PC-3 (cell line): Measurements from ENCODE around the gene STRN4. TPM values are rescaled to one million over a fixed set of nuclear protein-coding genes. Genes with fewer than 3 reads are reported as not detected.

Experiments used
- ATAC-seq: fragments of 200-7000 bp; cut with Tn5 transposase; 2 replicates; pipeline ENCODE4 v1.9.1; 2020; ENCODE audit warnings: mild to moderate bottlenecking, moderate library complexity
- BruUV-seq: library from RNA; stranded (reverse); fragments of 400-500 nt; replicated peaks from 2 replicates; lab custom pipeline; 2021; lab: Mats Ljungman, UMichigan
- CTCF ChIA-PET: fragments of 300-600 bp; sonication (Branson Sonifier 250); formaldehyde crosslinking; loops from one replicate; lab custom pipeline; 2022; ENCODE audit warnings: antibody characterized with exemption; lab: Charles Lee
- POLR2A ChIA-PET: fragments of 300-600 bp; sonication (Branson Sonifier 250); formaldehyde crosslinking; loops from one replicate; lab custom pipeline; 2022; ENCODE audit warnings: antibody characterized with exemption; ENCODE audit not compliant: unreplicated experiment; lab: Charles Lee
- DNase-seq: peaks from one replicate; pipeline ENCODE4 v3.0.0-alpha.2; 2015
- H2AFZ ChIP-seq: fragments of 300-600 bp; sonication (generic); 2 replicates; pipeline ENCODE4 v1.6.0; 2016; ENCODE audit warnings: antibody characterized with exemption, low read length
- H3F3A ChIP-seq: fragments of 300-600 bp; sonication (generic); one replicate; pipeline ENCODE4 v1.6.0; 2017; ENCODE audit warnings: antibody characterized with exemption, low read length, control low read depth, mild to moderate bottlenecking; ENCODE audit not compliant: unreplicated experiment
- H3K27ac ChIP-seq: fragments of 300-600 bp; sonication (generic); 2 replicates; pipeline ENCODE4 v1.5.1; 2016; ENCODE audit warnings: mild to moderate bottlenecking, low read length
- H3K27me3 ChIP-seq: fragments of 300-600 bp; sonication (generic); 2 replicates; pipeline ENCODE4 v1.6.1; 2016; ENCODE audit warnings: low read length, mixed read lengths
- H3K36me3 ChIP-seq: fragments of 300-600 bp; sonication (generic); 2 replicates; pipeline ENCODE4 v1.6.1; 2016; ENCODE audit warnings: low read depth, mixed run types, low read length, mixed read lengths
- H3K4me1 ChIP-seq: fragments of 300-600 bp; sonication (generic); 2 replicates; pipeline ENCODE4 v1.5.1; 2016; ENCODE audit warnings: low read length; ENCODE audit not compliant: insufficient read depth
- H3K4me2 ChIP-seq: fragments of 300-600 bp; sonication (generic); 2 replicates; pipeline ENCODE4 v1.6.0; 2016; ENCODE audit warnings: low read length
- H3K4me3 ChIP-seq: fragments of 300-600 bp; sonication (generic); 2 replicates; pipeline ENCODE4 v1.5.1; 2016; ENCODE audit warnings: mild to moderate bottlenecking, low read length, mixed read lengths
- H3K79me2 ChIP-seq: fragments of 300-600 bp; sonication (generic); 2 replicates; pipeline ENCODE4 v1.6.1; 2017; ENCODE audit warnings: low read length, mixed read lengths
- H3K9ac ChIP-seq: fragments of 300-600 bp; sonication (generic); 2 replicates; pipeline ENCODE4 v1.6.0; 2016; ENCODE audit warnings: mild to moderate bottlenecking, low read length
- H3K9me2 ChIP-seq: fragments of 300-600 bp; sonication (generic); replicated peaks from 2 replicates; pipeline ENCODE4 v1.6.1; 2016; ENCODE audit warnings: mixed run types, low read length, mixed read lengths
- H3K9me3 ChIP-seq: fragments of 300-600 bp; sonication (generic); 2 replicates; pipeline ENCODE4 v1.6.1; 2016; ENCODE audit warnings: low read length, mixed read lengths
- H4K20me1 ChIP-seq: fragments of 300-600 bp; sonication (generic); 2 replicates; pipeline ENCODE4 v1.6.1; 2016; ENCODE audit warnings: low read length, mixed read lengths
- EZH2 ChIP-seq: fragments of 300-600 bp; sonication (generic); IDR thresholded peaks from one replicate; pipeline ENCODE4 v1.6.1; 2017; ENCODE audit warnings: antibody characterized with exemption, mild to moderate bottlenecking, low read length; ENCODE audit not compliant: unreplicated experiment
- EZH2phosphoT487 ChIP-seq: fragments of 300-600 bp; sonication (generic); IDR thresholded peaks from 2 replicates; pipeline ENCODE4 v1.6.1; 2018; ENCODE audit warnings: mild to moderate bottlenecking, antibody characterized with exemption, low read length, borderline replicate concordance
- intact Hi-C: fragments of 100-400 bp; cut with micrococcal nuclease; formaldehyde crosslinking; loops from 2 replicates; pipeline ENCODE4 v1.9.0; 2023
- total RNA-seq: library from RNA; depleted of rRNA; stranded (reverse); fragments of >200 nt; gene quantifications from 2 replicates; pipeline ENCODE4 v1.2.3, GENCODE V29; 2014
- TF ChIP-seq, protein P1 (sequence below): fragments of 300-600 bp; sonication (generic); conservative IDR thresholded peaks from 2 replicates; pipeline ENCODE4 v1.5.1; 2017; ENCODE audit warnings: antibody characterized with exemption, low read depth, mild to moderate bottlenecking, low read length

The STRN4 gene
- total RNA-seq, 1 experiment from 2014 or later, result 62.7 TPM

DNA sequence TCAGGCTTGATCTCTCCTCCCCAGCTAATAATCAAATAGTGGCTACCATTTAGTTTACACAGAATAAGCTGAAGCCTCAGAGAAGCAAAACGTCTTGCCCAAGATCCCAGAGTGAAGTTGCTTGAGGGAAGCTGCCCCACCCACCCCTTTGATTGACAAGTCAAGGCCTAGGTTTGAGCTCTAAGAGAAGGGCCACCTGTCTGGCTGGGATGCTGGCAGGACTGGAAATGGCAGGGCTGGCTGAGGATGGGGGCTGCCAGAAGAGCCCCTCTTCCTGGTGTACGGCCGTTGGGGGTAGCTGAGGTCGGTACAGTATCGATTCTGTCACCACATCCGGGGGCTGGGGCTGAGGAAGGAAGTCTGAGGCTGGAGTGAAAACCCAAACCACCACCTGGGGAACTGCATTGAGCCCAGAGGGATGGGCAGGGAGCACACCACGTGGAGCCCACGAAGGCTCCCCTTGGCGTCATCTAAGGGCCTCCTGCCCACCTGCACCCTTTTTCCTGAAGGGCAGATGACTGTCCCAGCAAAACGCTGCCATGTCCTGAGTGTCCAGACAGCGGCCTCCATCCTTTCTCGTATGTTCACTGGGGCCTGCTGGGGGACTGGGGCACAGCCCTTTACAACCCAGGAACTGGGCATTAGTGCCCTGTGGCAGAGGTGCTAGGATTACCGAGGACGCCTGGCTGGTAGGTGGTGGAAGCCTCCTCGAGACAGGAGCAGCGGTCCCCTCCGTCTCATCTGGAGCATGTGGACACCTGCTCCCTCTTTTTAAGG lies 27.9 kb downstream of the STRN4 start:
- Histone ChIP-seq H3K4me2 (no peak overlapping the region), H3K9me3 (no peaks in the 10 kb centered on the region), H3K27ac (no peak overlapping the region), H3K4me1 (no peaks in the 10 kb centered on the region; the same call in 1 of the 2 replicates), H3K79me2 (peaks cover 24% of the 10 kb centered on the region), H4K20me1 (no peaks in the 10 kb centered on the region), H3K4me3 (no peak overlapping the region), H3K9ac (no peak overlapping the region), H3K36me3 (peaks cover 10% of the 10 kb centered on the region; the same call in 1 of the 2 replicates), H2AFZ (no peak overlapping the region), H3K27me3 (no peaks in the 10 kb centered on the region), H3K9me2 (no peaks in the 10 kb centered on the region), H3F3A (no peaks in the 10 kb centered on the region)
- no peak for TF ChIP-seq EZH2
- TF ChIP-seq, protein P1, sequence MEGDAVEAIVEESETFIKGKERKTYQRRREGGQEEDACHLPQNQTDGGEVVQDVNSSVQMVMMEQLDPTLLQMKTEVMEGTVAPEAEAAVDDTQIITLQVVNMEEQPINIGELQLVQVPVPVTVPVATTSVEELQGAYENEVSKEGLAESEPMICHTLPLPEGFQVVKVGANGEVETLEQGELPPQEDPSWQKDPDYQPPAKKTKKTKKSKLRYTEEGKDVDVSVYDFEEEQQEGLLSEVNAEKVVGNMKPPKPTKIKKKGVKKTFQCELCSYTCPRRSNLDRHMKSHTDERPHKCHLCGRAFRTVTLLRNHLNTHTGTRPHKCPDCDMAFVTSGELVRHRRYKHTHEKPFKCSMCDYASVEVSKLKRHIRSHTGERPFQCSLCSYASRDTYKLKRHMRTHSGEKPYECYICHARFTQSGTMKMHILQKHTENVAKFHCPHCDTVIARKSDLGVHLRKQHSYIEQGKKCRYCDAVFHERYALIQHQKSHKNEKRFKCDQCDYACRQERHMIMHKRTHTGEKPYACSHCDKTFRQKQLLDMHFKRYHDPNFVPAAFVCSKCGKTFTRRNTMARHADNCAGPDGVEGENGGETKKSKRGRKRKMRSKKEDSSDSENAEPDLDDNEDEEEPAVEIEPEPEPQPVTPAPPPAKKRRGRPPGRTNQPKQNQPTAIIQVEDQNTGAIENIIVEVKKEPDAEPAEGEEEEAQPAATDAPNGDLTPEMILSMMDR, result no peak
- no peak for TF ChIP-seq EZH2phosphoT487
- POLR2A ChIA-PET, result interaction anchor here (0.5 kb wide), 1 partner anchor 14 kb away, joined by 4 read pairs; no protein-coding TSS in a partner anchor
- CTCF ChIA-PET, result no interaction called here
- DNase-seq (no peak), ATAC-seq (no peak)
- BruUV-seq, result no TSS peak
- intact Hi-C loops, result no loop called here

DNA sequence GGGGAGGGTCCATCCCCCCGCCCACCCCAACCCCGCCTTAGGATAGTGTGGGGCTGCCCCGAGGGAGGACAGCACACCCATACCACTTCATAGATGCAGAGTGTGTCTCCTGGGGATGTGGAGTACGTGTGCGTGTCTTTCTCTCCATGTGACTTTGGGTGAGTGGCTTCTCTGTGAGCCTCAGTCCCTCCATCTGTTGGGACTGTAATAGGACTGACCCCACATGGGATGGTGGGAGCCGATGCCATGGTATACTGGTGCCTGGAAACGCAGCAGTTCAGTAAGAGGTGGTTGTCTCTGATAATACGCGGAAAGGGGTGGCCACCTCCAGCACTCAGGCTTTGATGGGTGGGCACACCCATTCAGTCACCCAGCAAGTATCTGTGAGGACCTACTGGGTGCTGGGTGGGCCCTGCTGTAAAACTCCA lies 28.5 kb downstream of the STRN4 start:
- H3K36me3 ChIP-seq, result peaks cover 7% of the 10 kb centered on the region; the same call in 1 of the 2 replicates
- H3F3A ChIP-seq, result no peaks in the 10 kb centered on the region
- peaks cover 24% of the 10 kb centered on the region for H3K79me2 ChIP-seq
- BruUV-seq, result no TSS peak
- H2AFZ ChIP-seq, result no peak overlapping the region
- no peaks in the 10 kb centered on the region for H3K9me3 ChIP-seq
- DNase-seq (no peak), ATAC-seq (no peak)
- H3K4me1 ChIP-seq, result no peaks in the 10 kb centered on the region; the same call in 1 of the 2 replicates
- no peaks in the 10 kb centered on the region for H3K27me3 ChIP-seq
- H3K27ac ChIP-seq, result no peak overlapping the region
- TF ChIP-seq EZH2phosphoT487 (no peak), EZH2 (no peak)
- TF ChIP-seq, protein P1, result no peak
- CTCF ChIA-PET, result no interaction called here
- no peaks in the 10 kb centered on the region for H4K20me1 ChIP-seq
- intact Hi-C loops, result loop anchor here (2.0 kb wide), 1 partner anchor 13 kb away; no protein-coding TSS in a partner anchor
- no peak overlapping the region for H3K9ac ChIP-seq
- H3K4me2 ChIP-seq, result peak overlapping the region; percentile 98; the same call in 1 of the 2 replicates
- no peaks in the 10 kb centered on the region for H3K9me2 ChIP-seq
- peak overlapping the region; percentile 93; the same call in 1 of the 2 replicates for H3K4me3 ChIP-seq
- POLR2A ChIA-PET, result no interaction called here
